NCI-H226 (cell line): ENCODE data around the gene PTK7.
"Not testable (repeated sequence)": the region's sequence is repeated elsewhere in the genome, so short reads cannot be mapped to it uniquely, and the experiment has no call there.

Experiments
- DNase-seq: peaks from one replicate; pipeline ENCODE4 v3.0.0-alpha.2; 2015

The PTK7 gene

GRCh38 chr6:43054206-43054943, 21.7 kb upstream of the PTK7 start:
- DNase-seq = no peak

- no peak for DNase-seq
Measured at GRCh38 chr6:43055966-43056365, 20.1 kb upstream of the PTK7 start.

- DNase-seq = no peak
Measured at GRCh38 chr6:43058531-43058930, 17.6 kb upstream of the PTK7 start.

GRCh38 chr6:43059168-43060033, 16.7 kb upstream of the PTK7 start, which contains the start of the genes KLC4 and MRPL2:
TSS of gene KLC4 (plus strand) at chr6:43059631. CDS start at chr6:43061336, 1,705 bp downstream.
TSS of gene MRPL2 (minus strand) at chr6:43059434. CDS start at chr6:43059381, 53 bp downstream.
- peak; percentile 95 for DNase-seq

GRCh38 chr6:43060034-43060754, 15.9 kb upstream of the PTK7 start:
- no peak for DNase-seq

GRCh38 chr6:43060755-43061633, 15.1 kb upstream of the PTK7 start:
- DNase-seq = no peak

- DNase-seq = peak; percentile 17
Measured at GRCh38 chr6:43061861-43062260, 14.3 kb upstream of the PTK7 start.

- DNase-seq = no peak
Measured at GRCh38 chr6:43062818-43063217, 13.3 kb upstream of the PTK7 start.

GRCh38 chr6:43070028-43070632, 6.0 kb upstream of the PTK7 start:
- DNase-seq = no peak

GRCh38 chr6:43074847-43075669, 1.1 kb upstream of the PTK7 start:
- peak; percentile 65 for DNase-seq

GRCh38 chr6:43076464-43077332, 584 bp downstream of the PTK7 start:
- peak; percentile 29 for DNase-seq

- no peak for DNase-seq
Measured at GRCh38 chr6:43077333-43077809, 1.3 kb downstream of the PTK7 start.

GRCh38 chr6:43077981-43078511, 1.9 kb downstream of the PTK7 start:
- no peak for DNase-seq

- no peak for DNase-seq
Measured at GRCh38 chr6:43078691-43079090, 2.6 kb downstream of the PTK7 start.

GRCh38 chr6:43081043-43081442, 4.9 kb downstream of the PTK7 start:
- DNase-seq = no peak

- not testable (repeated sequence) for DNase-seq
Measured at GRCh38 chr6:43081922-43082321, 5.8 kb downstream of the PTK7 start.

- DNase-seq = no peak
Measured at GRCh38 chr6:43082806-43083655, 6.9 kb downstream of the PTK7 start.

GRCh38 chr6:43086022-43086658, 10.0 kb downstream of the PTK7 start:
- no peak for DNase-seq
